Cardiac muscle cell (in vitro differentiated cells and primary cell): ENCODE results near the gene ILK. TPM values are rescaled to one million over a fixed set of nuclear protein-coding genes. Genes with fewer than 3 reads are reported as not detected.

Source experiments
- DNase-seq, 2 donors: peaks; one replicate each; pipeline versions ENCODE4 v3.0.0 to v3.0.0-alpha.2; 2010 to 2017; ENCODE audit warnings: low read depth in 1 of 2, low spot score in 1 of 2
- H3K27ac ChIP-seq: fragments of 200-600 bp; sonication (generic); 2 replicates; pipeline ENCODE4 v1.5.1; 2016
- H3K27me3 ChIP-seq: fragments of 200-600 bp; sonication (generic); 2 replicates; pipeline ENCODE4 v1.6.0; 2016; ENCODE audit warnings: control low read depth
- H3K36me3 ChIP-seq: fragments of 200-600 bp; sonication (generic); 2 replicates; pipeline ENCODE4 v1.5.1; 2016; ENCODE audit warnings: control low read depth
- H3K4me1 ChIP-seq: fragments of 200-600 bp; sonication (generic); 2 replicates; pipeline ENCODE4 v1.8.1; 2017; ENCODE audit warnings: low read depth, mild to moderate bottlenecking, mixed run types
- H3K4me3 ChIP-seq: fragments of 200-600 bp; sonication (generic); 2 replicates; pipeline ENCODE4 v1.5.1; 2016; ENCODE audit warnings: mild to moderate bottlenecking
- H3K9me3 ChIP-seq: fragments of 200-600 bp; sonication (generic); 2 replicates; pipeline ENCODE4 v1.5.1; 2017; ENCODE audit warnings: low read depth, mild to moderate bottlenecking, control low read depth
- CTCF ChIP-seq: IDR thresholded peaks from 2 replicates; pipeline ENCODE4 v1.5.1; 2012; ENCODE audit warnings: low read depth, mild to moderate bottlenecking, low read length
- polyA plus RNA-seq: library from polyadenylated mRNA; unstranded; fragments of >200 nt; fragmentation: Nextera tagmentation; extraction: Ambion mirVana; gene quantifications from 2 replicates; pipeline ENCODE4 v1.2.1, GENCODE V29; 2016
- total RNA-seq: library from RNA; depleted of rRNA; stranded (reverse); fragments of >200 nt; gene quantifications from 2 replicates; pipeline ENCODE4 v1.2.3, GENCODE V29; 2016

Gene ILK
- total and polyA plus RNA-seq, 2 experiments from 2014 or later = 221 to 316 TPM

DNA sequence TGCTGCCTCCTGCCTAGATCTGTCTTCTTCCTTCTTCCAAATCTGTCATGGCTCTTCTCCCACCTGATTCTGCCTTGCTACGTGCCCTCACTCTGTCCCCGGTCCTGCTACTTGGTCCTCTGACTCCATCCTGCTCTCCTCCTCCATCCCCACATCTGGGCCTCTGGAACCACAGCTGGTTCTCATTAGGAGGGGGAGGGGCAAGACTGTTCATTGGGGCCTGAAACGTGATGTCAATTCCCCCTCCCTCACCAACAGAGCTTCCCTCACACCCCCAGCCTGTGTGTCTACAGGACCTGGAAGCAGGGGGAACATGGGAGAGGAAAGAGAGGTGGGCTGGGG is 43.0 kb downstream of the ILK start:
- no peak for TF ChIP-seq CTCF
- H3K4me3 ChIP-seq = no peak overlapping the region
- H3K27ac ChIP-seq = no peak overlapping the region
- H3K9me3 ChIP-seq = no peaks in the 10 kb centered on the region
- peak in 1 of 2 donors; percentile 57 for DNase-seq
- H3K27me3 ChIP-seq = no peaks in the 10 kb centered on the region
- no peaks in the 10 kb centered on the region for H3K36me3 ChIP-seq
- H3K4me1 ChIP-seq = peaks cover 17% of the 10 kb centered on the region

GRCh38 chr11:6646918-6647679 is 43.5 kb downstream of the ILK start:
- Histone ChIP-seq H3K9me3 (no peaks in the 10 kb centered on the region), H3K27ac (peak overlapping the region; percentile 8), H3K36me3 (no peaks in the 10 kb centered on the region), H3K4me3 (no peak overlapping the region), H3K27me3 (no peaks in the 10 kb centered on the region), H3K4me1 (peaks cover 17% of the 10 kb centered on the region)
- peak in 1 of 2 donors; percentile 62 for DNase-seq
- TF ChIP-seq CTCF = no peak

- Histone ChIP-seq H3K27me3 (no peaks in the 10 kb centered on the region), H3K36me3 (no peaks in the 10 kb centered on the region), H3K9me3 (no peaks in the 10 kb centered on the region), H3K27ac (peak overlapping the region; percentile 8), H3K4me3 (no peak overlapping the region), H3K4me1 (peaks cover 17% of the 10 kb centered on the region)
- DNase-seq = no peak
- TF ChIP-seq CTCF = no peak
Measured at GRCh38 chr11:6647836-6648235, 44.3 kb downstream of the ILK start.

DNA sequence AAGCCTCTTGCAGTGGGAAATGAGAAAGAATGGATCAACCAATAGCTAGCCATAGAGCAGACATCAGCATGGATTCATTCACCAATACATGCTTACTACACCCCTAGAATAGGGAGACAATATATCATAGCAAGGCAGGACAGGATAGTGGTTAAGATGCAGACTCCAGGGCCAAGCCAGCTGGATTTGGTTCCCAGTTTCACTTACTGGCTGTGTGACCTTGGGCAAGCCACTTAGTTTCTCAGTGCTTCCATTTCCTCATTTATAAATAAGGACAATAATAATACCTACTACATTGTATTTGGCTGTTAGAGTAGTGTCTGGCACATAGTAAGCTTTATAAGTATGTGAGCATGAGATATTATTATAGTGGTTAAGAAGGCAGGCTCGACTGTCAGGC is 44.9 kb downstream of the ILK start:
- peaks cover 17% of the 10 kb centered on the region for H3K4me1 ChIP-seq
- peak overlapping the region; percentile 8 for H3K27ac ChIP-seq
- no peaks in the 10 kb centered on the region for H3K9me3 ChIP-seq
- H3K4me3 ChIP-seq = no peak overlapping the region
- DNase-seq = no peak
- no peak for TF ChIP-seq CTCF
- no peaks in the 10 kb centered on the region for H3K27me3 ChIP-seq
- H3K36me3 ChIP-seq = no peaks in the 10 kb centered on the region

- no peak for TF ChIP-seq CTCF
- DNase-seq = no peak
- Histone ChIP-seq H3K27me3 (no peaks in the 10 kb centered on the region), H3K4me3 (no peak overlapping the region), H3K4me1 (peaks cover 23% of the 10 kb centered on the region), H3K36me3 (no peaks in the 10 kb centered on the region), H3K9me3 (no peaks in the 10 kb centered on the region), H3K27ac (no peak overlapping the region)
Measured at GRCh38 chr11:6650104-6650503, 46.5 kb downstream of the ILK start.
